Measurements from ENCODE around the gene SLC6A6. TPM values are rescaled to one million over a fixed set of nuclear protein-coding genes. Genes with fewer than 3 reads are reported as not detected.

The SLC6A6 gene
- total RNA-seq, 2 experiments from 2014 or later, result 43.4 to 48.8 TPM

GRCh38 chr3:14451844-14452739 lies 49.7 kb downstream of the SLC6A6 start:
- intact Hi-C loops (cut with micrococcal nuclease), result no loop called here
- no peak overlapping the region for H3K27ac Mint-ChIP-seq
- ChIA-PET CTCF (no interaction called here), POLR2A (interaction anchor here (0.8 kb wide), 1 partner anchor 11 kb away, joined by 3 read pairs; no protein-coding TSS in a partner anchor)
- no peak for TF ChIP-seq CTCF (IDR thresholded peaks at IDR 0.05)
- no peaks in the 10 kb centered on the region for H3K27me3 Mint-ChIP-seq
- H3K36me3 Mint-ChIP-seq (ENCODE audit: low read depth), result peaks cover 35% of the 10 kb centered on the region
- H3K9me3 Mint-ChIP-seq, result no peaks in the 10 kb centered on the region
- no peaks in the 10 kb centered on the region for H3K4me1 Mint-ChIP-seq (ENCODE audit: low read depth)
- DNase-seq, result no peak
- no peak for ATAC-seq
- no peak overlapping the region for H3K4me3 Mint-ChIP-seq

- intact Hi-C loops (cut with micrococcal nuclease), result no loop called here
- ChIA-PET POLR2A (no interaction called here), CTCF (no interaction called here)
- Mint-ChIP-seq H3K9me3 (no peaks in the 10 kb centered on the region), H3K27ac (no peak overlapping the region), H3K4me3 (no peak overlapping the region), H3K4me1 (ENCODE audit: low read depth) (no peaks in the 10 kb centered on the region), H3K27me3 (no peaks in the 10 kb centered on the region), H3K36me3 (ENCODE audit: low read depth) (peaks cover 29% of the 10 kb centered on the region)
- ATAC-seq, result no peak
- DNase-seq, result no peak
- no peak for TF ChIP-seq CTCF (IDR thresholded peaks at IDR 0.05)
Measured at GRCh38 chr3:14452740-14453710, 50.6 kb downstream of the SLC6A6 start.

- ChIA-PET CTCF (interaction anchor here (1.2 kb wide), 1 partner anchor 14 kb away, joined by 3 read pairs; no protein-coding TSS in a partner anchor), POLR2A (interaction anchor here (0.8 to 1.2 kb wide), 2 partner anchors 8 to 22 kb away, joined by 3 read pairs; no protein-coding TSS in a partner anchor)
- Mint-ChIP-seq H3K4me1 (ENCODE audit: low read depth) (peaks cover 5% of the 10 kb centered on the region), H3K27me3 (no peaks in the 10 kb centered on the region), H3K27ac (no peak overlapping the region), H3K4me3 (no peak overlapping the region), H3K9me3 (no peaks in the 10 kb centered on the region), H3K36me3 (ENCODE audit: low read depth) (peaks cover 25% of the 10 kb centered on the region)
- ATAC-seq, result no peak
- intact Hi-C loops (cut with micrococcal nuclease), result no loop called here
- no peak for DNase-seq
- TF ChIP-seq CTCF (IDR thresholded peaks at IDR 0.05), result no peak
Measured at GRCh38 chr3:14453876-14454638, 51.7 kb downstream of the SLC6A6 start.

- Mint-ChIP-seq H3K4me3 (no peak overlapping the region), H3K27ac (no peak overlapping the region), H3K9me3 (no peaks in the 10 kb centered on the region), H3K27me3 (no peaks in the 10 kb centered on the region), H3K36me3 (ENCODE audit: low read depth) (peaks cover 31% of the 10 kb centered on the region), H3K4me1 (ENCODE audit: low read depth) (peaks cover 5% of the 10 kb centered on the region)
- TF ChIP-seq CTCF (IDR thresholded peaks at IDR 0.05), result no peak
- intact Hi-C loops (cut with micrococcal nuclease), result no loop called here
- DNase-seq (no peak), ATAC-seq (no peak)
- ChIA-PET POLR2A (interaction anchor here (0.8 to 1.2 kb wide), 2 partner anchors 9 to 23 kb away, joined by 3 read pairs; no protein-coding TSS in a partner anchor), CTCF (interaction anchor here (1.2 kb wide), 1 partner anchor 13 kb away, joined by 3 read pairs; no protein-coding TSS in a partner anchor)
Measured at GRCh38 chr3:14454639-14455310, 52.4 kb downstream of the SLC6A6 start.
